Hepatocyte (in vitro differentiated cells): ENCODE results near the gene C1orf198.

ENCODE experiments used
- EZH2 ChIP-seq: fragments of 200-600 bp; sonication (generic); IDR thresholded peaks from 2 replicates; pipeline ENCODE4 v1.6.1; 2016; ENCODE audit warnings: antibody characterized with exemption, mild to moderate bottlenecking, borderline replicate concordance
- TF ChIP-seq, protein P1 (sequence below): fragments of 200-600 bp; sonication (generic); IDR thresholded peaks from 2 replicates; pipeline ENCODE4 v1.5.1; 2016; ENCODE audit warnings: antibody characterized with exemption, mild to moderate bottlenecking; ENCODE audit not compliant: poor library complexity

- TF ChIP-seq, protein P1, sequence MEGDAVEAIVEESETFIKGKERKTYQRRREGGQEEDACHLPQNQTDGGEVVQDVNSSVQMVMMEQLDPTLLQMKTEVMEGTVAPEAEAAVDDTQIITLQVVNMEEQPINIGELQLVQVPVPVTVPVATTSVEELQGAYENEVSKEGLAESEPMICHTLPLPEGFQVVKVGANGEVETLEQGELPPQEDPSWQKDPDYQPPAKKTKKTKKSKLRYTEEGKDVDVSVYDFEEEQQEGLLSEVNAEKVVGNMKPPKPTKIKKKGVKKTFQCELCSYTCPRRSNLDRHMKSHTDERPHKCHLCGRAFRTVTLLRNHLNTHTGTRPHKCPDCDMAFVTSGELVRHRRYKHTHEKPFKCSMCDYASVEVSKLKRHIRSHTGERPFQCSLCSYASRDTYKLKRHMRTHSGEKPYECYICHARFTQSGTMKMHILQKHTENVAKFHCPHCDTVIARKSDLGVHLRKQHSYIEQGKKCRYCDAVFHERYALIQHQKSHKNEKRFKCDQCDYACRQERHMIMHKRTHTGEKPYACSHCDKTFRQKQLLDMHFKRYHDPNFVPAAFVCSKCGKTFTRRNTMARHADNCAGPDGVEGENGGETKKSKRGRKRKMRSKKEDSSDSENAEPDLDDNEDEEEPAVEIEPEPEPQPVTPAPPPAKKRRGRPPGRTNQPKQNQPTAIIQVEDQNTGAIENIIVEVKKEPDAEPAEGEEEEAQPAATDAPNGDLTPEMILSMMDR: no peak
- no peak for TF ChIP-seq EZH2
Observed at GRCh38 chr1:230867101-230867902, 1.0 kb downstream of the C1orf198 start.
